Astrocyte of the spinal cord (primary cell): Measurements from ENCODE around the gene SEZ6L2.

ENCODE experiments used
- DNase-seq: peaks from one replicate; pipeline ENCODE4 v3.0.0; 2011; ENCODE audit warnings: low read depth, low spot score
- H3K4me3 ChIP-seq: 2 replicates; pipeline ENCODE4 v1.5.1; 2011; ENCODE audit warnings: low read depth, mild to moderate bottlenecking, low read length, moderate library complexity
- in situ Hi-C: cut with HindIII; loops from 2 replicates; pipeline ENCODE4 v1.10.0; 2017; ENCODE audit warnings: low sequenced_read_pairs
- TF ChIP-seq, protein P1 (sequence below): IDR thresholded peaks from 2 replicates; pipeline ENCODE4 v1.5.1; 2012; ENCODE audit warnings: low read depth, mild to moderate bottlenecking, low read length, inconsistent platforms

SEZ6L2 gene

DNA sequence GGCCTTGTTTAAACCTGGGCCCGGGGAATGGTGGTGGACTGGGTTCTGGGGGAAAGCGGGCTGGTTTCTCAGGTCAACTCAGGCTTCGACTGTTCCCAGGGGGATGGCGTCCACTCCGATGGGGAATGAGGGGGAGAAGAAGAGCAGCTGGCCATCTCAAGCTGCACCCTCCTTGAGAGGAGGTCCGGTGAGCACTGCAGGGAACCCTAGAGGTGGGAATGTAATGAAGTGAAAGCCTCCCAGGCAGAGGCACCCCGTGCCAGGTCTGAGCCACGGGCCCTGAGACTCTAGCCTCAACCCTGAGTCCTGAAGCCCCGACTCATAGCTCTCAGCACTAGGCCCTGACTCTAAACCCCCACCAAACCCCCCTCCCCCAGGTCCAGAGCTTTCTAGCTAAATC is 35.1 kb downstream of the SEZ6L2 start:
- in situ Hi-C loops, result no loop called here
- no peak overlapping the region for H3K4me3 ChIP-seq
- DNase-seq, result no peak
- TF ChIP-seq, protein P1, sequence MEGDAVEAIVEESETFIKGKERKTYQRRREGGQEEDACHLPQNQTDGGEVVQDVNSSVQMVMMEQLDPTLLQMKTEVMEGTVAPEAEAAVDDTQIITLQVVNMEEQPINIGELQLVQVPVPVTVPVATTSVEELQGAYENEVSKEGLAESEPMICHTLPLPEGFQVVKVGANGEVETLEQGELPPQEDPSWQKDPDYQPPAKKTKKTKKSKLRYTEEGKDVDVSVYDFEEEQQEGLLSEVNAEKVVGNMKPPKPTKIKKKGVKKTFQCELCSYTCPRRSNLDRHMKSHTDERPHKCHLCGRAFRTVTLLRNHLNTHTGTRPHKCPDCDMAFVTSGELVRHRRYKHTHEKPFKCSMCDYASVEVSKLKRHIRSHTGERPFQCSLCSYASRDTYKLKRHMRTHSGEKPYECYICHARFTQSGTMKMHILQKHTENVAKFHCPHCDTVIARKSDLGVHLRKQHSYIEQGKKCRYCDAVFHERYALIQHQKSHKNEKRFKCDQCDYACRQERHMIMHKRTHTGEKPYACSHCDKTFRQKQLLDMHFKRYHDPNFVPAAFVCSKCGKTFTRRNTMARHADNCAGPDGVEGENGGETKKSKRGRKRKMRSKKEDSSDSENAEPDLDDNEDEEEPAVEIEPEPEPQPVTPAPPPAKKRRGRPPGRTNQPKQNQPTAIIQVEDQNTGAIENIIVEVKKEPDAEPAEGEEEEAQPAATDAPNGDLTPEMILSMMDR, result no peak

DNA sequence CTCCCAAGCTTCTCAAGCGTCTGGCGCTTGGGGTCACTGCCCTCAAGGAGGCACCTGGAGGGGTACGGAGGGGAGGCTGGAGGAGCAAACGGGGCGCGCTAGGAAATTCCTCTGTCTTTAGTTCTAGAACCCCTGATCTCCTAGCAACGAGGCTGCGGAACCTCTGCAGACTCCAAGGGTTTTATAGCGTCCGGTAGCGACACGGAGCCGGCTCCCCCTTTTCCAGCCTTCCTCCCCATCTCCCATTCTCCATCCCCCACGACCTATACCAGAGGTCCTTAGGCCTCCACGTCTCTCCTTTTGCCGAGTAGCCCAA is 35.7 kb downstream of the SEZ6L2 start:
- TF ChIP-seq, protein P1, result no peak
- in situ Hi-C loops, result no loop called here
- H3K4me3 ChIP-seq, result peak overlapping the region; percentile 21
- DNase-seq, result no peak

DNA sequence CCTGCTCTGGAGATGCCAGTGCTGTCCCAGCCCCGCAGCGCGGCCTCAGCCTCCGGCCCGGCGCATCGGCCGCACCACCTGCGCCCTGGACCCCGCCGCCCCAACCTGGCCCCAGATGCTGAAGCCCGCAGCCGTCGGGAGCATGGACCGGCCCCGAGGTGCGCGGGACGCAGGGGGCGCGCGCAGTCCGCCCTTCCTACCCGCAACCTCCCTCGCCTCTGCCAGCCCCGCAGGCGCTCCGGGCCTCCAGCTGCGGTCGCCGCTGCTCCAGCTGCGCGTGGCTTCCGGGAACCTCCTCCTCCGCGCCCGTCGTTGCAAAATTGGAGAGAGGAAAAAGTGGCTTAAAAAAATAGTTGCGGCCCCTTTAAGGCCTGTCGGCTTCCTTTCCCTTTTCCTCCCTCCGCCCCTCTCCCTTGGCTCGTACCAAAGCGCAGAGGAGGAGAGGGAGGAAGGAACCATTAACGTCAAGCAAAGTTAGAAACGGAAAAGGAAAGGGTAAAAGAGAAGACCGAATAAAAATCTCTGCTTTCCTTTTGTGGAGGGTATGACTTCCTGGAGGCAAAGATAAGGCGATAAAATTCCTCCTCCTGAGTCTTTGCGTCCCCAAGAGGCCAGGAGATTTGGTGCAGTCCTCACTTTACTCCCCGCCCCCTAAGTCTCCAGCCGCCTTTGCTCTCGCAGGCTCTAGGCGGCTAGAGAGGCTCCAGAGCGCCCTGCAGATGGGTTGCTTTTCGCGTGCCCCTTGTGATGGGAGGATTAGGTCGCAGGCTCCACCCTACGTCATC is 36.3 kb downstream of the SEZ6L2 start, which contains the start of gene CDIPT:
Gene CDIPT, minus strand, starts transcription at position 343 of the 785 bp plus-strand sequence. CDS start 369 bp downstream, outside the sequence.
- peak within 1 kb of the TSS; percentile 80 for H3K4me3 ChIP-seq
- TF ChIP-seq, protein P1, result peak; percentile 82
- in situ Hi-C loops, result no loop called here
- DNase-seq, result peak; percentile 98

DNA sequence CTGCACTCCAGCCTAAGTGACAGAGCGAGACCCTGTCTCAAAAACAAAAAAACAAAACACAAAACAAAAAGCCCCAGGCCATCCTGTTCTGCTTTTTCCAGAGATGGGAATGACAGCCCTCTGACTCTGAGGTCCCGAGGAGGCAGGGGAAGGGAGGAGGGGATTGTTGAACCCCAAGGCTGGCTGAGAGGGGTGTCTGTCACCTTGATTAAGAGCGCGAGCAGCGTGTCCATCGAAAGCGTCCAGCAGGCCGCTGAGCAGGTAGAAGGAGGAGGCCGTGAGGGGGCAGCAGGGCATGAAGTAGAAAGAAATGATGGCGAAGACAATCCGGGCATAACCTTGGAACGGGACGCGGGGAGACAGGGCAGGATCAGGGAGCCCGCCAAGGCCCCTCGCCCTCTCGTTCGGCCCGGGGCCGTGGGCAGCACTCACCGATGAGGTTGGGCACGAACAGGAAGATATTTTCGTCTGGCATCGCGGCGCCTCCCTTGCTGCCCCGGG is 36.9 kb downstream of the SEZ6L2 start:
- TF ChIP-seq, protein P1, result peak; percentile 48
- H3K4me3 ChIP-seq, result peak overlapping the region; percentile 80
- in situ Hi-C loops, result no loop called here
- no peak for DNase-seq

DNA sequence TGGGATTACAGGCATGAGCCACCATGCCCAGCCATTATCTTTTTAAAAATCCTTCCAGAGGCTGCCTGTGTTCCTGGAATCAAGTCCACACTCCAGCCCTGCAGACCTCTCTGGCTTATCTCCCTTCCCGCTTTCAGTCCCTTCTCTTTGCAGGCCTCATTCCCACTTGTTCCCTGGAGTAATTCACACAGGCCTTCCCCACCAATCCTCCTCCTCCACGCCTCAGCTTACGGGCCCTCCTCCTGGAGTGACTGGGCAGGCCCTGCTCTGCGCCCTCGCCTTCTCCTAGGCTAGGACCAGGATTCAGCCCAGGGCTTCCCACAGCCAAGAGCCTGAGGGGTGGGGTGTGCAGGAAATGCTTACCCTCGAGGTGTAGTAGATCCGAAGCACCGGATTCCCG is 39.1 kb downstream of the SEZ6L2 start:
- DNase-seq, result no peak
- TF ChIP-seq, protein P1, result no peak
- in situ Hi-C loops, result no loop called here
- no peak overlapping the region for H3K4me3 ChIP-seq

DNA sequence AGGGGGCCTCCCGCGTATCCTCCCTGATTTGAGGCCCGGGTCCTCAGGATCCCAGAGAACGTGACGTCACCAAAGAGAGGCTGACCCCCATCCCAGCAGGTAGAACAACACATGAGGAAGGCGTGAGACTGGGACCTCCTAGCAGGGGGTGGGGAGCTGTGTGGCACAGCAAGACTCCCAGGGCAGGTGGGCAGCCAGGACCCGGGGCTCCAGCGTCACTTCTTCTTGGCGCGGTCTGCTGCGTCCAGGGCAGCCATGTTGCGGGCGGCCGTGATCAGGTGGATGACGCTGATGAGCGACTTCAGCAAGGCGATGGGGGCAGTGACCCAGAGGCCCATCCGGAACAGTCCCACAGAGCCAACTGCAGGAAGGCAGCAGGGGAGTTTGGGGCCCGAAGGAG is 40.4 kb downstream of the SEZ6L2 start:
- in situ Hi-C loops, result no loop called here
- no peak for DNase-seq
- H3K4me3 ChIP-seq, result no peak overlapping the region
- TF ChIP-seq, protein P1, result no peak
